Ishikawa (cell line): ENCODE results near the gene ARRDC5.

Experiments
- CEBPB ChIP-seq: IDR thresholded peaks from 2 replicates; pipeline ENCODE4 v1.6.1; 2012
- EP300 ChIP-seq: IDR thresholded peaks from 2 replicates; pipeline ENCODE4 v1.6.1; 2012; ENCODE audit warnings: borderline replicate concordance
- MAX ChIP-seq: IDR thresholded peaks from 2 replicates; pipeline ENCODE4 v1.6.1; 2012

GRCh38 chr19:4889034-4889815, 13.5 kb downstream of the ARRDC5 start:
- TF ChIP-seq EP300 (no peak), MAX (no peak), CEBPB (no peak)
